ENCODE results near the gene RSL1D1.

DNA sequence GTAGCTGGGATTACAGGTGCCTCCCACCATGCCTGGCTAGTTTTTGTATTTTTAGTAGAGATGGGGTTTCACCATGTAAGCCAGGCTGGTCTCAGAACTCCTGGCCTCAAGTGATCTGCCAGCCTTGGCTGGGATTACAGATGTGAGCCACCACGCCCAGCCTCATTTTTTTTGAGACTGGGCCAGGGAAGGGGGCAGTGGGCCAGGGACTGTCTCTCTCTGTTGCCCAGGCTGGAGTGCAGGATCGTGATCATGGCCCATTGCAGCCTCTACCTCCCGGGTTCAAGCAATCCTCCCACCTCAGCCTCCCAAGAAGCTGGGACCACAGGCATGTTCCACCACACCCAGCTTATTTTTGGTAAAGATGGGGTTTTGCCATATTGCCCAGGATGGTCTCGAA, 16.0 kb downstream of the RSL1D1 start:
- TF ChIP-seq, protein P1, sequence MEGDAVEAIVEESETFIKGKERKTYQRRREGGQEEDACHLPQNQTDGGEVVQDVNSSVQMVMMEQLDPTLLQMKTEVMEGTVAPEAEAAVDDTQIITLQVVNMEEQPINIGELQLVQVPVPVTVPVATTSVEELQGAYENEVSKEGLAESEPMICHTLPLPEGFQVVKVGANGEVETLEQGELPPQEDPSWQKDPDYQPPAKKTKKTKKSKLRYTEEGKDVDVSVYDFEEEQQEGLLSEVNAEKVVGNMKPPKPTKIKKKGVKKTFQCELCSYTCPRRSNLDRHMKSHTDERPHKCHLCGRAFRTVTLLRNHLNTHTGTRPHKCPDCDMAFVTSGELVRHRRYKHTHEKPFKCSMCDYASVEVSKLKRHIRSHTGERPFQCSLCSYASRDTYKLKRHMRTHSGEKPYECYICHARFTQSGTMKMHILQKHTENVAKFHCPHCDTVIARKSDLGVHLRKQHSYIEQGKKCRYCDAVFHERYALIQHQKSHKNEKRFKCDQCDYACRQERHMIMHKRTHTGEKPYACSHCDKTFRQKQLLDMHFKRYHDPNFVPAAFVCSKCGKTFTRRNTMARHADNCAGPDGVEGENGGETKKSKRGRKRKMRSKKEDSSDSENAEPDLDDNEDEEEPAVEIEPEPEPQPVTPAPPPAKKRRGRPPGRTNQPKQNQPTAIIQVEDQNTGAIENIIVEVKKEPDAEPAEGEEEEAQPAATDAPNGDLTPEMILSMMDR (IDR thresholded peaks at IDR 0.05; ENCODE audit: insufficient read depth, low read depth, low read length) = no peak
- TF ChIP-seq EZH2 (IDR thresholded peaks at IDR 0.05; ENCODE audit: insufficient read depth, low read length) = no peak
